K562 (cell line): ENCODE data around the gene THEM5. TPM values are rescaled to one million over a fixed set of nuclear protein-coding genes. Genes with fewer than 3 reads are reported as not detected.

ENCODE experiments used
- ATAC-seq: fragments of 200-7000 bp; cut with Tn5 transposase; 3 replicates; pipeline ENCODE4 v1.9.1; 2020; ENCODE audit warnings: moderate library complexity
- BruUV-seq: library from RNA; stranded (reverse); fragments of 400-500 nt; replicated peaks from 2 replicates; lab custom pipeline; 2021; lab: Mats Ljungman, UMichigan
- CTCF ChIA-PET: fragments of 300-600 bp; formaldehyde crosslinking; extraction: SDS; loops from one replicate; lab custom pipeline; 2021; ENCODE audit warnings: low intra/inter-chr PET ratio; lab: Yijun Ruan, JAX
- POLR2A ChIA-PET: fragments of 300-600, 350-650 bp; sonication (Branson Sonifier 250); formaldehyde crosslinking; extraction: SDS; loops from one replicate; lab custom pipeline; 2021; ENCODE audit warnings: antibody characterized with exemption, inconsistent platforms; lab: Yijun Ruan, JAX
- DNase-seq, 4 experiments: peaks; one replicate each; pipeline versions ENCODE4 v3.0.0 to v3.0.0-alpha.2; 2011 to 2018; ENCODE audit warnings: low spot score in 3 of 4, mixed read lengths in 3 of 4; ENCODE audit errors: extremely low read depth in 1 of 4
- FAIRE-seq: peaks from 2 replicates; lab custom pipeline; 2011; peaks lifted over from hg19 to GRCh38; lab: Jason Lieb, UNC
- H2AFZ ChIP-seq: 2 replicates; pipeline ENCODE4 v1.6.0; 2011; ENCODE audit warnings: low read depth, low read length, control low read depth, inconsistent platforms
- H3K27ac ChIP-seq: fragments of 200-600 bp; 3 replicates; pipeline ENCODE4 v1.8.0; 2011; ENCODE audit warnings: low read depth, mild to moderate bottlenecking, control low read depth, inconsistent platforms, low read length, moderate library complexity, mixed read lengths; ENCODE audit errors: extremely low read depth
- H3K27me3 ChIP-seq, 2 experiments: fragments of 300-600 bp in 1 of 2; 2 replicates in 1 of 2; 3 replicates in 1 of 2; pipeline versions ENCODE4 v1.6.0 to v1.8.0; 2011; ENCODE audit warnings: inconsistent platforms in 2 of 2, low read length in 2 of 2, mild to moderate bottlenecking in 1 of 2, mixed read lengths in 1 of 2, moderate library complexity in 1 of 2; ENCODE audit not compliant: control insufficient read depth in 2 of 2, insufficient read depth in 2 of 2
- H3K36me3 ChIP-seq: fragments of 300-600 bp; 3 replicates; pipeline ENCODE4 v1.8.0; 2011; ENCODE audit warnings: mild to moderate bottlenecking, low read length, inconsistent platforms; ENCODE audit not compliant: control insufficient read depth, insufficient read depth
- H3K4me1 ChIP-seq, 2 experiments: fragments of 200-600 bp in 1 of 2; replicated peaks in 1 of 2; 2 replicates in 1 of 2; 3 replicates in 1 of 2; pipeline versions ENCODE4 v1.5.1 to v1.8.0; 2011; ENCODE audit warnings: inconsistent platforms in 2 of 2, low read length in 2 of 2, mild to moderate bottlenecking in 1 of 2, mixed read lengths in 1 of 2, moderate library complexity in 1 of 2; ENCODE audit not compliant: control insufficient read depth in 2 of 2, insufficient read depth in 2 of 2
- H3K4me2 ChIP-seq: 2 replicates; pipeline ENCODE4 v1.6.1; 2011; ENCODE audit warnings: low read length, control low read depth, inconsistent platforms, mixed read lengths; ENCODE audit not compliant: insufficient read depth
- H3K4me3 ChIP-seq: fragments of 200-600 bp; sonication (generic), shearing (Covaris generic); 2 replicates; pipeline ENCODE4 v1.5.1; 2016; ENCODE audit warnings: control low read depth, inconsistent platforms
- H3K79me2 ChIP-seq: fragments of 200-600 bp; 3 replicates; pipeline ENCODE4 v1.8.0; 2011; ENCODE audit warnings: low read length, inconsistent platforms; ENCODE audit not compliant: control insufficient read depth, insufficient read depth
- H3K9ac ChIP-seq, 2 experiments: 2 replicates each; pipeline versions ENCODE4 v1.6.0 to v1.6.1; 2011; ENCODE audit warnings: low read depth in 2 of 2, low read length in 2 of 2, control low read depth in 1 of 2, inconsistent platforms in 1 of 2, mild to moderate bottlenecking in 1 of 2, mixed read lengths in 1 of 2; ENCODE audit not compliant: insufficient read depth in 1 of 2
- H3K9me1 ChIP-seq: one replicate; pipeline ENCODE4 v1.6.0; 2011; ENCODE audit warnings: inconsistent platforms, mild to moderate bottlenecking, low read length, moderate library complexity; ENCODE audit not compliant: control insufficient read depth, insufficient read depth
- H3K9me3 ChIP-seq: replicated peaks from 2 replicates; pipeline ENCODE4 v1.5.1; 2011; ENCODE audit warnings: low read depth, low read length, inconsistent platforms; ENCODE audit not compliant: control insufficient read depth, insufficient read depth
- H4K20me1 ChIP-seq: replicated peaks from 2 replicates; pipeline ENCODE4 v1.6.1; 2011; ENCODE audit warnings: low read length, inconsistent platforms, mixed read lengths; ENCODE audit not compliant: control insufficient read depth, insufficient read depth
- CHCHD3 ChIP-seq: fragments of 250-450 bp; sonication (Bioruptor Pico); IDR thresholded peaks from 2 replicates; pipeline ENCODE4 v2.1.2; 2022; ENCODE audit warnings: mild to moderate bottlenecking
- FUS ChIP-seq: fragments of 200-400 bp; formaldehyde crosslinking; optimal IDR thresholded peaks from 2 replicates; pipeline ENCODE3; 2017; ENCODE audit warnings: low read depth, low read length
- NFIC ChIP-seq: fragments of 450-650 bp; IDR thresholded peaks from 2 replicates; pipeline ENCODE4 v1.6.1; 2017; ENCODE audit warnings: mild to moderate bottlenecking, inconsistent platforms
- SOX6 ChIP-seq: fragments of 450-650 bp; IDR thresholded peaks from 2 replicates; pipeline ENCODE4 v1.6.1; 2014; ENCODE audit warnings: mild to moderate bottlenecking
- TAF15 ChIP-seq: fragments of 200-400 bp; formaldehyde crosslinking; IDR thresholded peaks from 2 replicates; pipeline ENCODE4 v1.6.1; 2017; ENCODE audit warnings: mild to moderate bottlenecking, low read depth, low read length, moderate library complexity
- TFE3 ChIP-seq: fragments of 450-650 bp; formaldehyde crosslinking; IDR thresholded peaks from 2 replicates; pipeline ENCODE4 v1.4.0; 2020; ENCODE audit warnings: mild to moderate bottlenecking, mixed read lengths
- TGIF2 ChIP-seq: sonication (generic); formaldehyde crosslinking; IDR thresholded peaks from 2 replicates; pipeline ENCODE4 v1.8.1; 2022; ENCODE audit warnings: mild to moderate bottlenecking, missing genetic modification reagents, moderate library complexity
- ZNF121 ChIP-seq: sonication (generic); formaldehyde crosslinking; conservative IDR thresholded peaks from 2 replicates; pipeline ENCODE4 v1.8.0; 2022; ENCODE audit warnings: missing genetic modification reagents
- WGBS: fragments of 100-300 bp; shearing (Covaris generic); methylation state at CpG from one replicate; pipeline ENCODE4 v1.1.6; 2016; ENCODE audit warnings: low coverage, mixed read lengths; ENCODE audit not compliant: insufficient coverage; ENCODE audit errors: missing lambda C conversion rate; 5-methylcytosine and 5-hydroxymethylcytosine counted together
- in situ Hi-C: fragments of 300-500 bp; cut with MboI; formaldehyde crosslinking; loops from 4 replicates; pipeline ENCODE4 v1.15.0; 2018; ENCODE audit warnings: inconsistent platforms, mixed read lengths
- intact Hi-C: fragments of 100-400 bp; cut with micrococcal nuclease; formaldehyde crosslinking; loops from 2 replicates; pipeline ENCODE4 v1.14.2; 2022
- polyA plus RNA-seq, 8 experiments: library from polyadenylated mRNA; depleted of rRNA in 4 of 8; stranded (reverse) in 5 of 8; unstranded in 3 of 8; fragments of >200 nt; fragmentation: Nextera tagmentation in 2 of 8; fragmentation: Illumina TruSeq in 1 of 8; extraction: Ambion mirVana in 2 of 8; extraction: Trizol in 1 of 8; gene quantifications; 2 replicates each; pipeline versions ENCODE4 v1.2.1 to v1.2.3, GENCODE V29; 2011 to 2014; ENCODE audit warnings: inconsistent platforms in 1 of 8, missing spikeins in 1 of 8
- total RNA-seq, 7 experiments: library from RNA; depleted of rRNA in 6 of 7; stranded (reverse); fragments of >200 nt in 6 of 7; fragmentation: Illumina TruSeq in 2 of 7; extraction: Trizol in 2 of 7; gene quantifications; 2 replicates each; pipeline versions ENCODE4 v1.2.1 to v1.2.3, GENCODE V29; 2011 to 2021; ENCODE audit warnings: low replicate concordance in 1 of 7
- TF ChIP-seq, protein P1 (sequence below): IDR thresholded peaks from 2 replicates; pipeline ENCODE4 v1.6.1; 2011; ENCODE audit not compliant: insufficient read length; ENCODE audit errors: extremely low read depth

Gene THEM5
- total and polyA plus RNA-seq, 9 of the 15 experiments (the other 6 are each of a cell fraction or from before 2014, with no cell fraction given) = not detected

GRCh38 chr1:151867321-151867720, 13.8 kb upstream of the THEM5 start (continued):
- TF ChIP-seq TFE3 (CRISPR knock-in tag) (0 out of 2 replicates have a peak, but pooled peaks have one; percentile 21), ZNF121 (peak; percentile 60; the same call in 1 of the 2 replicates), SOX6 (no peak), CHCHD3 (CRISPR knock-in tag) (no peak), FUS (no peak), TGIF2 (CRISPR knock-in tag) (no peak), NFIC (no peak)
- TF ChIP-seq, protein P1, sequence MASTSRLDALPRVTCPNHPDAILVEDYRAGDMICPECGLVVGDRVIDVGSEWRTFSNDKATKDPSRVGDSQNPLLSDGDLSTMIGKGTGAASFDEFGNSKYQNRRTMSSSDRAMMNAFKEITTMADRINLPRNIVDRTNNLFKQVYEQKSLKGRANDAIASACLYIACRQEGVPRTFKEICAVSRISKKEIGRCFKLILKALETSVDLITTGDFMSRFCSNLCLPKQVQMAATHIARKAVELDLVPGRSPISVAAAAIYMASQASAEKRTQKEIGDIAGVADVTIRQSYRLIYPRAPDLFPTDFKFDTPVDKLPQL = no peak

DNA sequence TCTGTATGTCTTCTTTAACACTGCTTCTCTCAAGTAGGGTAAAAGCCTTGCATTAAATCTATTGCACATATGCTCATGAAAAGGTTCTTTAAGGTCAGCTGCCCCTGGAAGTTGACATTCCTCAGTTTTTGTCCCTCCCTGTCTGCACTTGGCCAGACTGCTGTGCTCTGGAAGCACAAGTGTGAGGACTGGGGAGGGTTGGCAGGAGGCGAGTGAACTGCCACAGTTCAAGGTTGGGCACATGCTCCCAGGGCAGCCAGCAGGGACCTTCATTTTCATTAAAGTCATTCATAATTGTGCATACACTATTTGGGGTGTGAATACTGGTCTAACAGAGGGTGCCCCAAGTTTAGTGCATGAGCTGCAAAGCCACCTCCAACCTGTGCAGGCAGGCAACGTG, 10.9 kb upstream of the THEM5 start:
- TF ChIP-seq TAF15 = no peak

More for the DNA sequence above, 10.9 kb upstream of the THEM5 start:
- no peak overlapping the region for H3K4me3 ChIP-seq
- H3K27me3 ChIP-seq = peaks cover 0 to 19% of the 10 kb centered on the region in 2 experiments; a peak in 2 of 5 replicates
- no peaks in the 10 kb centered on the region for H4K20me1 ChIP-seq
- H3K4me2 ChIP-seq = no peak overlapping the region
- FAIRE-seq = no peak
- no peak overlapping the region for H3K9ac ChIP-seq
- H3K36me3 ChIP-seq = no peaks in the 10 kb centered on the region
- WGBS = 11% methylated on average over 2 of the region's 2 CpGs
- no peak for ATAC-seq
- no peak overlapping the region for H3K27ac ChIP-seq
- no peaks in the 10 kb centered on the region for H3K79me2 ChIP-seq
- H3K9me1 ChIP-seq = no peaks in the 10 kb centered on the region
- no peak overlapping the region for H2AFZ ChIP-seq
- peaks cover 0 to 2% of the 10 kb centered on the region in 2 experiments; a peak in 2 of 5 replicates for H3K4me1 ChIP-seq
- in situ Hi-C loops = no loop called here
- ChIA-PET POLR2A (interaction anchor here (1.2 kb wide), 1 partner anchor 16 kb away, joined by 4 read pairs; no protein-coding TSS in a partner anchor), CTCF (interaction anchor here (0.6 kb wide), 1 partner anchor 19 kb away, joined by 3 read pairs; no protein-coding TSS in a partner anchor)
- DNase-seq = no peak
- no TSS peak for BruUV-seq
- intact Hi-C loops = no loop called here
- H3K9me3 ChIP-seq = no peaks in the 10 kb centered on the region
